Fibroblast of villous mesenchyme (primary cell): ENCODE measurements around the gene ARL4C. TPM values are rescaled to one million over a fixed set of nuclear protein-coding genes. Genes with fewer than 3 reads are reported as not detected.
A peak's percentile ranks its signal among the peaks of the same experiment; 100 is the strongest.

Experiments
- DNase-seq: peaks from one replicate; pipeline ENCODE4 v3.0.0-alpha.2; 2010; ENCODE audit warnings: low read depth
- H3K4me3 ChIP-seq: 2 replicates; pipeline ENCODE4 v1.5.1; 2011; ENCODE audit warnings: low read depth, mild to moderate bottlenecking, low read length
- total RNA-seq: library from RNA; depleted of rRNA; stranded (reverse); fragments of >200 nt; gene quantifications from 2 replicates; pipeline ENCODE4 v1.2.3, GENCODE V29; 2012
- TF ChIP-seq, protein P1 (sequence below): IDR thresholded peaks from 2 replicates; pipeline ENCODE4 v1.5.1; 2012; ENCODE audit warnings: low read depth, mild to moderate bottlenecking, low read length; ENCODE audit not compliant: insufficient read depth

Gene ARL4C
- total RNA-seq, 1 donor: 16.4 TPM

DNA sequence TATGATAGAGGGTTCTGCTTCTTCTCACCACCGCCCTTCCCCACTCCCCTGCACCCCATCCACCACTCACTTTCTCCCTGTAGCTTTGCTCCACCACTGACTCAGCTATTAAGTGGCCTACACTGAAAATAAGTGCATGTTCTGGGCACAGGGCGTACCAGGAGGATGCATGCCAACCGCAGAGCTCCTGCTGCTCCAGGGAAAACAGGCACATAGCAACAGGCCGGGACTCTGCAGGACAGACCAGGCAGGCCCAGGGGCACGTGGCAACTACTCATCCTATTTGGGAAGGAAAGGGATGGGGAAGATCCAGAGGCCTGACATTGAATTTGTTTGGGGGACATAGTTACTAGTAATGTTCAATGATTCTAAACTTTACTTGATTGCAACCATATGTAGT is 28.4 kb downstream of the ARL4C start:
- TF ChIP-seq, protein P1, sequence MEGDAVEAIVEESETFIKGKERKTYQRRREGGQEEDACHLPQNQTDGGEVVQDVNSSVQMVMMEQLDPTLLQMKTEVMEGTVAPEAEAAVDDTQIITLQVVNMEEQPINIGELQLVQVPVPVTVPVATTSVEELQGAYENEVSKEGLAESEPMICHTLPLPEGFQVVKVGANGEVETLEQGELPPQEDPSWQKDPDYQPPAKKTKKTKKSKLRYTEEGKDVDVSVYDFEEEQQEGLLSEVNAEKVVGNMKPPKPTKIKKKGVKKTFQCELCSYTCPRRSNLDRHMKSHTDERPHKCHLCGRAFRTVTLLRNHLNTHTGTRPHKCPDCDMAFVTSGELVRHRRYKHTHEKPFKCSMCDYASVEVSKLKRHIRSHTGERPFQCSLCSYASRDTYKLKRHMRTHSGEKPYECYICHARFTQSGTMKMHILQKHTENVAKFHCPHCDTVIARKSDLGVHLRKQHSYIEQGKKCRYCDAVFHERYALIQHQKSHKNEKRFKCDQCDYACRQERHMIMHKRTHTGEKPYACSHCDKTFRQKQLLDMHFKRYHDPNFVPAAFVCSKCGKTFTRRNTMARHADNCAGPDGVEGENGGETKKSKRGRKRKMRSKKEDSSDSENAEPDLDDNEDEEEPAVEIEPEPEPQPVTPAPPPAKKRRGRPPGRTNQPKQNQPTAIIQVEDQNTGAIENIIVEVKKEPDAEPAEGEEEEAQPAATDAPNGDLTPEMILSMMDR: no peak
- H3K4me3 ChIP-seq: no peak overlapping the region
- DNase-seq: no peak

DNA sequence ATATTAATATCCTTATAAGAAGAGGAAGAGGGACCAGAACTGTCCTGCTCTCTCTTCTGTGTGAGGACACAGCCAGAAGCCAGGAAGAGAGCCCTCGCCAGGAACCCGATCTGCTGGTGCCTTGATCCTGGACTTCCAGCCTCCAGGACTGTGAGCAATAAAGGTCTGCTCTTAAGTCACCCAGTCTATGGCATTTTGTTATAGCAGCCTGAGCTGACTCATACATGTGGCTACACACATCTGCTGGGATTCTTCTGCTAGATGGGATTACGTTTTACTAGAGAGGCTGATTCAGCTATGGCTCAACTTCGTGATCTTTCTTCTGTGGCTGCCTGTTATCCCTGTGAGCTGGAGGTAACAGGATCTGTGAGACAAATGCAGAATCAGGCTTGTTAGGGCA is 29.6 kb downstream of the ARL4C start:
- H3K4me3 ChIP-seq: no peak overlapping the region
- TF ChIP-seq, protein P1: no peak
- DNase-seq: peak; percentile 31

DNA sequence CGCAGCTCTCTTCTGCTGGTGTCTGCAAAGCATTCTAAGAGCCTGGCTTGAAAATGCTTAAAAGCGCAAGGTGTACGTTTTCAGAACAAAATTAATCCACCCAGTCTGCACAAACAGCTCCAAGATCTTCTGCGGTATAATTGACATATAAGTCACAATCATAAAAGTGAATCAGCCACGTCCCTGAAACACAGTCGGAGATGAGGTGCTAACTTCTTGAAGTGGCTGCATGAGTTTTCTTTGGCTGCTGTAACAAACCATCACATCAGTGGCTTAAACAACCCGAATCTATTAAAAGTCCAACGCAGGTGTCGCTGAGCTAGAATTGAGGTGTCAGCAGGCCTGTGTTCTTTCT is 32.6 kb downstream of the ARL4C start:
- no peak for DNase-seq
- TF ChIP-seq, protein P1: no peak
- H3K4me3 ChIP-seq: no peak overlapping the region

DNA sequence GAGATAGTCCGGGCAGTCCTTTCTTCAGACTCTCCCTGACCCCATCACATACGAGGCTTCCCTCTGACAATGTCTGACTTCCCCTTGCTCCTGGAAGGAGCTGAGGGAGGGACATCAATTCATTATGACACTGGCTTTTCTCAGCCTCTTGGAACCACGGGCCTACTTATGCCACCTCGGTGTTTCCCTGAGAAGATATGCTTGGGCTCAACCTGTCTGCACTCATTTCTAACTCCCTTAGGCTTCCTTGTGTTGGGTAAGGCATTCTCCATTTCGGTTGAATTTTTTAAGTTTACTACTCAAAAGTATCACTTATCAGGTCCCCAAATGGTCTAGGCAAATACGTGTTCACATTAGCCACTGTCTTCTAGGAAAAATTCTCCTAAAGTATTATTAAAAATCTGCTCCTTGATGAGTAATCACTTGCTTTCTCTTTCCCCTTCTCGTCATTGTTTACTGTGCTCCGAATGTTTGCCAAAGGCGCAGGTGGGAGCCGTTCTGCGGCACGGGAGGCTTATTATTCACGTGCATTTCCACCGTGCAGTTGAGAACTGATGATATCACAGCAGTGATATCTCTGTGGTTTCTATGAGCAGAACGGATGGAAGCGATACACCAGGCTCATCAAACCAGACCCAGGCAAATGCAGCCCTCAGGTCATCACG is 33.1 kb downstream of the ARL4C start:
- TF ChIP-seq, protein P1: no peak
- H3K4me3 ChIP-seq: no peak overlapping the region
- peak; percentile 14 for DNase-seq

DNA sequence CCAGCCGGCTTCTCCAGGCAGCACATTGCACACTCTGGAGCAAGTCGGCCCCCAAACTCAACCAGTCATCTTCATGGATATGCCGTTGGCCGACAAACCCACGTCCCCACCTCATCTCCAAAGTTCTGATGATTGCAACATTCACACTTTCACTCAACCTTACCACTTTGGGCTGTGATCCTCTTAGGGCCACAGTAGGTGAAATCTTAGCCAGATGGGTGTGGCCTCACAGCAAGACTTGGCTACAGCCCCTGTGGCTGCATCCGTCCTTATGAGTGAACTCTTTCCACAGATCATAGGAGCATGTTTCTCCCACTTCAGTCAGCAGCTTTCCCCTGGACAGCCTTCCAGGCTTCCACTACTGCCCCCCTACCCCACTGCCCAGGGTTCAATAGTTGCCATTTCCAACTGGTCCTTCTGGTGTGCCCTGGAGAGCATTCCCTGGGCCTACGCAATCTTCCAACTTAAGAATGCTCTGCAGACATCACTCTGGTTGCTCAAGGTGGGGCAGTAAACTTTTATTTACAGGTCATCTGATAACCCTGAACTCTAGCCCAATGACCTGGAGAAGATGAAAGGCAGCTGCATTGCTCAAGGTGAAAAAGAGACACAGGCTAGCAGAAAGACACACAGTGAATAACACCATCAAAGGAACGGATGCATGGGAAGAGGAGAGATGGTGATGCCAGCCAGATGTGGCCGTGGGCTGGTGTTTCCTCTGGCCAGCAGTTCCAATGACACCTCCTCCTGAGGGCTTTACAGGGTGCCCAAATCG is 34.5 kb downstream of the ARL4C start:
- DNase-seq: no peak
- no peak overlapping the region for H3K4me3 ChIP-seq
- TF ChIP-seq, protein P1: no peak

DNA sequence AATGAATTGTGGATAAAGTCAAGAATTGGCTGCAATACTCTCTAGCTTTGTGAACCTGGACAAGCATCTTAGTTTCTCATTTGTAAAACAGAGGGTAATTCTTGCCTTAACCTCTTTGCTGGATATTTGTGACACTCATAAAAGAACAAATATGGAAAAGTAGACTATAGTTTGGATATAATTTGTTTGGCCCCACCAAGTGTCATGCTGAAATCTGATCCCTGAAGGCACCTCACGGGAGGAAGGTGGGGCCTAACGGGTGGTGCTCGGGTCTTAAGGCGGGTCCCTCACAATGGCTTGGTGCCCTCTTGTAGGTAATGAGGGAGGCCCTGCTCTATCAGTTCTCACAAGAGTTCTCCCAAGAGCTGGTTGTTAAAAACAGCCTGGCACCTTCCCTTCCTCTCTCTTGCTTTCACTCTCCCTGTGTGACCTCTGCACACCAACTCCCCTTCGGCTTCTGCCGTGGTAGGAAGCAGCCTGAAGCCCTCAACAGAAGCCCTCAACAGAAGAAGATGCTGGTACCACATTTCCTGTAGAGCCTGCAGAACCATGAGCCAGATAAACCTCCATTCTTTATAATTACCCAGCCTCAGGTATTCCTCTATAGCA is 37.4 kb downstream of the ARL4C start:
- DNase-seq: no peak
- no peak overlapping the region for H3K4me3 ChIP-seq
- TF ChIP-seq, protein P1: no peak
